Measurements from ENCODE around the gene GPR142. TPM values are rescaled to one million over a fixed set of nuclear protein-coding genes. Genes with fewer than 3 reads are reported as not detected.
A peak's percentile ranks its signal among the peaks of the same experiment; 100 is the strongest.

GPR142 gene
- total and polyA plus RNA-seq, 2 of the 13 experiments (the other 11 are each of a cell fraction or from before 2014, with no cell fraction given) = not detected

GRCh38 chr17:74340470-74341023 is 26.8 kb upstream of the GPR142 start (continued):
- TF ChIP-seq ZNF407 (CRISPR knock-in tag; IDR thresholded peaks at IDR 0.05; ENCODE audit: not compliant biosample characterization) (no peak), ESRRA (CRISPR knock-in tag; IDR thresholded peaks at IDR 0.05; ENCODE audit: low read depth) (no peak), CENPT (CRISPR knock-in tag; IDR thresholded peaks at IDR 0.05; ENCODE audit: low read depth) (no peak), NPAS2 (CRISPR knock-in tag; IDR thresholded peaks at IDR 0.05; ENCODE audit: borderline replicate concordance) (no peak), IRF1 (CRISPR knock-in tag; IDR thresholded peaks at IDR 0.05; ENCODE audit: low read depth) (no peak), NR2F2 (IDR thresholded peaks at IDR 0.05; ENCODE audit: borderline replicate concordance, low read depth) (no peak), NR2C2 (CRISPR knock-in tag; IDR thresholded peaks at IDR 0.05; ENCODE audit: borderline replicate concordance) (0 out of 2 replicates have a peak, but pooled peaks have one; percentile 33), ZNF431 (CRISPR knock-in tag; IDR thresholded peaks at IDR 0.05; ENCODE audit: borderline replicate concordance, low read depth) (no peak), ZFY (CRISPR knock-in tag; IDR thresholded peaks at IDR 0.05) (no peak), HNRNPH1 (optimal IDR thresholded peaks at IDR 0.05; ENCODE audit: low read depth, low read length) (no peak), ZNF292 (CRISPR knock-in tag; IDR thresholded peaks at IDR 0.05; ENCODE audit: borderline replicate concordance, low read depth) (no peak), DDIT3 (CRISPR knock-in tag; IDR thresholded peaks at IDR 0.05) (no peak), FOXP1 (IDR thresholded peaks at IDR 0.05) (no peak), FOXP1 (CRISPR knock-in tag; IDR thresholded peaks at IDR 0.05) (no peak), ZNF782 (CRISPR knock-in tag; IDR thresholded peaks at IDR 0.05; ENCODE audit: borderline replicate concordance) (no peak), TFDP2 (CRISPR knock-in tag; IDR thresholded peaks at IDR 0.05) (no peak), ZNF816 (CRISPR knock-in tag; IDR thresholded peaks at IDR 0.05; ENCODE audit: borderline replicate concordance) (no peak), CEBPG (CRISPR knock-in tag; IDR thresholded peaks at IDR 0.05) (no peak), GABPA (IDR thresholded peaks at IDR 0.05; ENCODE audit: low read depth, low read length) (no peak), GABPA (CRISPR knock-in tag; IDR thresholded peaks at IDR 0.05; ENCODE audit: low read depth) (no peak), NCOR1 (IDR thresholded peaks at IDR 0.05; ENCODE audit: borderline replicate concordance, low read length) (0 out of 2 replicates have a peak, but pooled peaks have one; percentile 35)

Data from HepG2 (cell line).